ENCODE data around the gene TPRA1.
"Not testable (repeated sequence)": the region's sequence is repeated elsewhere in the genome, so short reads cannot be mapped to it uniquely, and the experiment has no call there.

The TPRA1 gene

GRCh38 chr3:127616836-127617605, 26.5 kb upstream of the TPRA1 start:
- DNase-seq (ENCODE audit: low read depth, low spot score) = no peak

GRCh38 chr3:127615631-127616305, 25.2 kb upstream of the TPRA1 start:
- no peak for DNase-seq (ENCODE audit: low read depth, low spot score)

GRCh38 chr3:127614928-127615589, 24.5 kb upstream of the TPRA1 start:
- DNase-seq (ENCODE audit: low read depth, low spot score) = no peak

GRCh38 chr3:127613406-127613805, 22.9 kb upstream of the TPRA1 start:
- DNase-seq (ENCODE audit: low read depth, low spot score) = no peak

GRCh38 chr3:127612966-127613365, 22.4 kb upstream of the TPRA1 start:
- no peak for DNase-seq (ENCODE audit: low read depth, low spot score)

- DNase-seq (ENCODE audit: low read depth, low spot score) = no peak
These were observed 20.7 kb upstream of the TPRA1 start for GRCh38 chr3:127611251-127611650.

GRCh38 chr3:127610105-127610504, 19.6 kb upstream of the TPRA1 start:
- DNase-seq (ENCODE audit: low read depth, low spot score) = no peak

- no peak for DNase-seq (ENCODE audit: low read depth, low spot score)
These were observed 17.8 kb upstream of the TPRA1 start for GRCh38 chr3:127608362-127608718.

- no peak for DNase-seq (ENCODE audit: low read depth, low spot score)
These were observed 17.3 kb upstream of the TPRA1 start for GRCh38 chr3:127607675-127608361.

- DNase-seq (ENCODE audit: low read depth, low spot score) = no peak
These were observed 16.6 kb upstream of the TPRA1 start for GRCh38 chr3:127606981-127607595.

GRCh38 chr3:127606086-127606805, 15.7 kb upstream of the TPRA1 start:
- no peak for DNase-seq (ENCODE audit: low read depth, low spot score)

- DNase-seq (ENCODE audit: low read depth, low spot score) = not testable (repeated sequence)
These were observed 15.0 kb upstream of the TPRA1 start for GRCh38 chr3:127605547-127605946.

GRCh38 chr3:127604546-127605165, 14.1 kb upstream of the TPRA1 start:
- DNase-seq (ENCODE audit: low read depth, low spot score) = no peak

GRCh38 chr3:127604035-127604434, 13.5 kb upstream of the TPRA1 start:
- DNase-seq (ENCODE audit: low read depth, low spot score) = no peak

- no peak for DNase-seq (ENCODE audit: low read depth, low spot score)
These were observed 10.4 kb upstream of the TPRA1 start for GRCh38 chr3:127600749-127601456.

- DNase-seq (ENCODE audit: low read depth, low spot score) = peak; percentile 28
These were observed 8.5 kb upstream of the TPRA1 start for GRCh38 chr3:127598841-127599570.

- no peak for DNase-seq (ENCODE audit: low read depth, low spot score)
These were observed 6.7 kb upstream of the TPRA1 start for GRCh38 chr3:127597020-127597771.

- DNase-seq (ENCODE audit: low read depth, low spot score) = peak; percentile 63
These were observed 4.8 kb upstream of the TPRA1 start for GRCh38 chr3:127595303-127595702.

- no peak for DNase-seq (ENCODE audit: low read depth, low spot score)
These were observed 2.6 kb upstream of the TPRA1 start for GRCh38 chr3:127593178-127593577.
